GM21390 (cell line): Measurements from ENCODE around the gene DCX.
A peak's percentile ranks its signal among the peaks of the same experiment; 100 is the strongest.

ENCODE experiments used
- ATAC-seq: cut with Tn5 transposase; IDR thresholded peaks from one replicate; pipeline ENCODE4 v1.9.1; 2021; ENCODE audit not compliant: unreplicated experiment

DCX gene

DNA sequence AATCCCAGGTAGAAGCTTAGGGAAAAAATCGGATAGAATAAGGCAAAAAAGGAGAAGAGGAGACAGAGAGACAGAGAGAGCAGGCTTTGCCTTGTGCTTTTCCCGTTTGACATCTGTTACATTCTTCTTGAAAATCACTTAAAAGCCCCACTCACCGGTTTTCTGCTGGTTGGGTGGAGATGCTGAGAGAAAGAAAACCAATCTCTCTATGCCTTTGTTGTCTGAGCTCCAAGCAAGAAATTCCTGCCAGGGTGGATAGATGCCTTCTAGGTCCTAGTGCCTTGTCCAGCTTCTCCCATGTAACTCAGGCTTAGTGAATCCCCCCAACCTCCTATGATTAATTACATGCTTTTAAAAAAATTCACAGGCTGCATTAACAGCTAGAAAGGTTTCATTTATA lies at the start of gene DCX:
Gene DCX, minus strand, starts transcription at position 210 of the 400 bp plus-strand sequence. CDS start 1,794 bp downstream, outside the sequence.
- ATAC-seq, result no peak

DNA sequence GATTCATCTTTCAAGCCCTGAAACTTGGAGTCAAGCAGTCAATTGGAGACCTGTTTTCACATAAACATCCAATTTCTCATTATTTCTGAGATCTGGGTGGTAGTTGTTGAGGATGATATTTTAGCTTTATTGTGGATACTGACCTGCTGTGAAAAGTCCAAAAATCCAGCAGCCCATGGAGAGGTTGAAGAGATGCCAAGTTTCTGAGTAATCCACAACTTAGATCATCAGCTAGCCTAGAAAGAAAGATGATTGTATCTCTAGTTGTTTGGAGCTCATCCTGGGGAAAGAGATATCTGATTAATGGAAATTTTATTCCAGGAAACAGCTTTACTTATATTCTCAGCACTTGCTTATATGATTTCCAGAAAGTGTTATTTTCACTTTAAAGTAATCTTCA lies 48.6 kb upstream of the DCX start:
- no peak for ATAC-seq

DNA sequence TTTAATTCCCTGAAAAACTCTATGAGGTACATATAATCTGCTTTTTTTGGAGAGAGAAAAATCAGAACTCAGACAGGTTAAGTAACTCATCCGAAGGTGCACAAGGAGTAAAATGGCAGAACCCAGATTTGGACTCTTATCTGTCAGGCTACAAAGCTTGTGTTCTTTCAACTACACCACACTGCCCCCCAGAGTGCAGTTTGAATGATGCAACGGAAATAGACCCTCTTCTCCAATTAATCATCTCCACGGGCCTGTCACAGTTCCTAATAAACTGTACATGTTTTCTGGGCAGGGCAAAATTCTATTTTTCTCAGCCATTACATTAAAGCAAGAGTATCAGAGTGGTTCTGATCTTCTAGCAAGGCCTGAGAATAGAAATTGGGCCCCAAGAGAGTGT lies 35.3 kb upstream of the DCX start:
- ATAC-seq, result peak; percentile 79

DNA sequence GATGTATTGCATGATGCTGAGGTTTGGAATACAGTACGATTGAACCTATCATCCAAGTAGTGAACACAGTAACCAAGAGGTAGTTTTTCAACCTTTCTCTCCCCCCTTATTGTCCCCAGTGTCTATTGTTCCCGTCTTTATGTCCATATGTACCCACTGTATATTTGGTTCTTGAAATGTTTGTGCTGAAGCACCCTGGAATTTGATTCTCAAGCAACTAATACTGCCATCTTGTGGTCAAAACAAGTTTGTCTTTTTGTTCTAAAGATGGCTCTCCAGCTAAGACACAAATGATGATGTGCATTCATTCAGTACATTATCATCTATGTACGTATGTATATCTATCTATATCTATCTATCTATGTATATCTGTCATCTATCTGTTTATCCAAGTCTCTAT lies 33.5 kb upstream of the DCX start:
- ATAC-seq, result no peak

DNA sequence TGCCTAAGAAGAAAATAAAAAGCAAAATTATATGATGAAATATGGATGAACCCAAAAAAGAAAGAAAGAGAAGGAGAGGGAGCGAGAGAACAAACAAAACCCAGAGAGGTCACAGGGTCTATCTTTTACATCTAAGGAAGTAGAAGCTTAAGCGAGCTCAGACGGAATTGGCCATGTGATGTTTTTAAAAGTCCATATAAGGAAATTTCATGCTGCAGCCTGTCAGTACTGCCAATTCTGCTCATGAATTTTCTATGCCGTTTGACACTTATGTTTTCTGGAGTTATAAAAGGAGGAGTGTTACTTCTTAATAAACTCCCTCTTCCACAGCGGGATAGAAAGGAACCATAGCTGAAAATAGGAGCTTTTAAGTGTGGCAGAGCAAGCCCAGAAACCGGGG lies 32.9 kb upstream of the DCX start:
- no peak for ATAC-seq

DNA sequence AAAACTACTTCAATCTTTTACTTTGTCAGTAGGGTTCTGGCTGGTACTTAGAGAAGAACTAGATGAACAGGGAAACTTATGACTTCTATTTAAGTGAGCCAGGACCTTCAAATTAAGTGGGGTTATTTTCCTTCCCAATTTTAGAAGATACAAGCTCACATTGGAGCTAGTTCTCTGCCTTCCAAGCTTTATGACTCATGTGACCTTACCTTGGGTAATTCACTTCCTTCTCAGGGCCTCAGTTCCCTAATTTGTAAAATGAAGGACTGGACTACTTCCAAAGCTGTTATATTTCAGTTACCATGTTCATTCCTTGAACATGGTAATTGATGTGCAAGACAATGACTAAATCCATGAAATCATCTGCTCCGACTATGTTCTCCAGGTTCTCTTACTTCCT lies 32.0 kb upstream of the DCX start:
- ATAC-seq, result no peak

DNA sequence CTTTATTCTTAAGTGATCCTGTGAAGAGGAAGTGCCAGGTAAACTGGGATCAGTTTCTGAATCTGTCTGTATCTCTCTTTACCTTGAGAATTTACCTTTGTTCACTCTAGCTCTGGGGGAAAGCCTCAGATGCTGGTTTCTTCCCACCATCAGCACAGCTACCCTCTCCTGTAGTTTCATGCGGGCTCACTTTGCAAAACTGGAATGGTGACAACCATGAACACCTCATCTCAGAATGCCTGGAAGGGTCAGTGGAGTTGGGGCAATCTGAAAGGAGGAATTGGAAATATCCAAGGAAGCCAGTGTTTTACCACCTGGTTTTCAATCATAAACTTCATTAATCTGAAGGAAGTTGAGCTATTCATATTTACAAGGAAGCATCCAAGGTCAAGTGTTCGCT lies 30.8 kb upstream of the DCX start:
- ATAC-seq, result no peak

DNA sequence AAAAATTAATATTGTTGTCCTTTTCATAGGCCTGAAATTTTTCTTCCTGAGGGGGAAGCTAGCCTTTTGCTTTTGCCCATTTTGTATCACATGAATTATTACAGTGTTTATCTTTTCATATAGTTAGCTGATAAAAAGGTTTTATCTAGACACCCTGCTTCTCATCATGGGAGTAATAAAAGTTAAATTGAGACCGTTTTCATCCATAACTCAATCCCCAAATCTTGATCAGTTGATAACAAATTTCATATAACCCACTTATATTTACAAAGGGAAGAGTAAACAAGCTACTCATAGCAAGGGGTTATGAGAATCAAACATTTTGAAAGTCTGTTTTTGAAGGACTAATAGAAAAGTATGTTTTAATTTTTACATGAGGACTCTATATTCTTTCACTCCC lies 23.5 kb upstream of the DCX start:
- no peak for ATAC-seq

DNA sequence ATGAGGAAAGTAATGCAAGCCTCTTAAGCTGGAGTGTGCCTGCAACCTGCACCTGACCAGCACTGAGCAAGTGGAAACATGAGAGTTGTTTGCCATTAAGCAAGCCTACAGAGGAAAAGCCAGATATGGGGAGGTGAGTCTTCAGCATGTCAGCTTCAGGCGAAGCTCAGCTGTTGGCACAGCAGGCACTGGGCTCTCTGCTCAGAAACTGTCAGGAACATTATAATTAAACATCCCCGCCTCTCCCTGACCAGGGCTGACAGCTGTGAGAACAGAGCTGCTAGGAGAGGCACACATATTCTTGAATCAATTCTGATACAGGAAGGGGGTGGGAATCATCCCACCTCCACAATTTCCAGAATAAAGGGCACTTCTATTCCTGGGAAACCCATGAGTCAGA lies 19.0 kb upstream of the DCX start:
- ATAC-seq, result no peak

DNA sequence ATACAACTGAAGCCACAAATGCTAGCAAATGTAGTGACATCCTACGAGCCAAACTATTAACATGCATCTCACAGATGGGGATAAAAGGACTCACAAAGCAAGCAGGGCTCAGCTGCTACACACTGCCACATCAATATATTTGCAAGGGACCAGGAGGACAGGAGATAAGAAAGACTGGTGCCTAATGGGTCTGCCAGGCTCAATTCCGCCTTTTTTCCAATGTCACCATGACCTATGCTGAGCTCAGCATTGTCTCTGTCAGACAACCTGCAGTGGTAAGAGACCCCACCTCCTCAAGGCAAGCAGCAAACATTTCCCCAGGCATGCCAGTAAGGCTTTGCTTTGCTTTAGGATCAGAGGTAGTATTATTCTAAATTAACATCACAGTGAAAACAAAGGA lies 435 bp downstream of the DCX start:
- ATAC-seq, result no peak

DNA sequence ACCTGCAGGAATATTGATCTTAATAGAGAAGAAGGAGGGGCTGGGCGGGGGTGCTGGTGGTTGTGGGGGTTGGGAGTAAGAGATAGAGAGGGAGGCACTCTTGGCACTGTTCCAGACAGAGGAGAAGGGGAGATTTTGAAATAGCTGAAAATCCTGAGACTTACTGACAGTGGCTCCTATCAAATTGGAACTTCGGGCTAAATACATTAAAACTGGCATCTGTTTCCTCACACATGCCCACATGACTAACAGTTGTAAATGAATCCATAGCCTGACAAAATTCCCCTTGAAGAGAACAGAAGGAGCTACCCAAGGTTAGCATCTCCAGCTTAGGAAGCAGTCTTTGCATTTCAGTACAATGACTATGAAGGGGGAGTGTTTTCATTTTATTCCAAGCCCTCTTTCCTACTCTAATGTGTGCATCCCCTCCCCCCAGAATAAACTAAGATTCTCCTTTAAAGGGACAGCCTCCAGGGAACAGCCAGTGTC lies 1.4 kb downstream of the DCX start:
- ATAC-seq, result no peak

DNA sequence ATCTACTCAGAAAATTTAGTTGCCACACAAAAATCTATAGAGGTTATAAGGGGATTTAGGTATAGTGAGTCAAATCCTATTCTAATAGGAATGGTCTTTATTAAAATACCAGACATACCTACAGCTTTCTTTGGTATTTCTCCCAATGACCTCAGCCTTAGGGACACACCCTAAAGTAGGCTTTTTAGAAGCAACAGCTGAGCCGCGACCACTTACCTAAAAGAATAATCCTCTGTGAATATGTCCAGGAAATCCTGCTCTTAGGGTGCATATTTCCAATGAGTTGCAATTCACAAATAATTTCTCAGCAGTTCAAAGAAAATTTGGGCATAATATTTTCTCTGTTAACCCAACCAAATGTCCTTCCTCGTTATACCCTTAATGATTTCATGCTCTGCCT lies 2.7 kb downstream of the DCX start:
- no peak for ATAC-seq

DNA sequence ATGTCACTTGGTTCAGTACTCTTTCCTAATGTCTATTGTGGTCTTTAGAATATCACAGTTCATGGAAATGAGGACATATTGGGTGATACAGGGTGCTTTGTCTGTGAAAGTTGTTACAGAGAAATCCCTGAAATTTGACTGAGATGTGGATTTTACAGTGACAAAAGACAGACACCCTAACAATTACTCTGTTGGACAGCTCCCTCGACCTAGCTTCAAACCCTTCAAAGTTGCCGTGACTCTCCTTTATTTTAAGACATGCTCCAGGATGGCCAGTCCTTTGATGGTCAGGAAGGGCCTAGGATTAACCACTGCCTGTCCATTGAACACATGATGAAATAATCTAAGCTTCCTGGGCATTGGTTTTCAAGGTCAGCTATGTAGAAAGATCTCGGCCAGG lies 4.0 kb downstream of the DCX start:
- ATAC-seq, result no peak

DNA sequence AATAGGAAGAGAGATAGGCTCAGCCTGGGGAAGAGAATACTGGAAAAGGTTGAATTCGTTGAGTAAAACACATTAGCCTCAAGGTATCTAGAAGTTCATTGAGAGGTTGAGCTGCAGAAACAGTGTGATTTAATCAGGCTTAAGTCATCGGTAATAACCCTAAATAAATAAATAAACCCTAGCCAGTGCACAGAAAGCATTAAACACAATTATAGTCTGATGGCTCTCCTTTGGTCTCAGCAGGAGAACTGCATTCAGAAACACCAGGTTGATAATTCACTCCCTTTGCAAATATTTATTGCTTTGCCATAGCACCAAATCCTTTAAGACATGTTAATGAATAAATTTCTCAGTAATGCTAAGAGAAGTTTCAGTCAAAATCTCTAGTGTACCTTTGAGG lies 9.6 kb downstream of the DCX start:
- no peak for ATAC-seq

DNA sequence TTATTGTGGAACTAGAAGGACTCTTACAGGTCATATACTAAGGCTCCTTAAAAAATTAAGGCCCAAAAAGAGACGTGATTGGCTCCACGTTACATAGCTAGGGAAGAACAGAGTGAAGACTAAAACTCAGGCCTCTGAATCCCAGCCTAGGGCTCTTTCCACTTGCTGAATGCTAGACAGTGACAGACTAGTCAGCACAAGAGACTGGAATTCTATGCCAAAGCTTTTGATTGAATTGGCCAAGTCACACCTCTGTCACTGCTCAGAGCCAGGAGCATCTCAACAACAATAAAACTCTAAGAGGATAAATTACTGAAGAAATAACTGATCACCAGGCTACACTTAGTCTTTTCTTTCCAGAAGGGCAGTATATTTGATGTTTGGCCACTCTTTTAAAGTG lies 16.8 kb downstream of the DCX start:
- ATAC-seq, result no peak

DNA sequence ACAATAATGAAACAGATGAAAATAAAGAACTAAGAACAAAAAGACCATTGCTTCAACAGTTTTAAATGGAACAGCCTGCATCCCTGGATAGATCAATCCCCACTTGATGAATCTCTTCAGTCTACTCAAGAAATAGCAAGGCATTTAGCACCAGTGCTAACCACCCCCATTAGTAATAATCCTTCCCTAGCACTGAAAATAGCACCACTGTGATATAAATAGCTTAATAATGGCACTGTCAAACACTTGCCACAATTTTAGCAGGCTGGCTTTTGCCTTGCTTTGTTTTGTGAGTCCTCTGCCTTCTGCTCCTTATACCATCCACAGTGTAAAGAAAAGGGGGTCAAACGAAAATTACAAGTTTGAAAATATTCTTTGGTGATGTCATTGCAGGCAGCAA lies 17.4 kb downstream of the DCX start:
- ATAC-seq, result no peak

DNA sequence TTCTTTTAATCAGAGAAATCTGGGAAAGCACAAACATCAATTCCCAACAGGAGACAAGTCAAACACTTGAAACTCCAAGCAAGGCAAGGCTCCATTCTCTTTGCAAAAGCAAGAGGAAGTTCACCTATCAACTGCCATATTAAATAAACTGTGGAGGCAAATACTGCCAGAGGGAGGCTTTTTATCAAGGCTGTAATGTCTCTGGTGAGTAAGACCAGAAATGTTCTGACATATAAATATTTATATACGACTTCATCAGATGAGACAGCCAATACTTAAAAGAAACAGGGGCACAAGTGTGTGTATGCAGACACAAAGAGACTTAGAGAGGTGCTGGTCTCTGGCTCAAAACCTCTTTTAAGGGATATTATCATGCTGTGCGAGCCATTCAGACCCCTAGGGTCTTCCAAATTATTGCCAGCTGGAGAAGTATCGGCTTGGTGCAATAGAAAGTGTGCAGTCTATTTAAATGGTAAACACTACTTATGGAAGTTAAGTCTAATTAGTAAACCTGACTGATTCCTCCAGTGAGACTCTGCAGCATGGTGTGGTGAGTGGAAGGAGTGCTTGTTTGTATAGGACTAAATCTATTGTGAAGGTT lies 24.4 kb downstream of the DCX start:
- no peak for ATAC-seq

DNA sequence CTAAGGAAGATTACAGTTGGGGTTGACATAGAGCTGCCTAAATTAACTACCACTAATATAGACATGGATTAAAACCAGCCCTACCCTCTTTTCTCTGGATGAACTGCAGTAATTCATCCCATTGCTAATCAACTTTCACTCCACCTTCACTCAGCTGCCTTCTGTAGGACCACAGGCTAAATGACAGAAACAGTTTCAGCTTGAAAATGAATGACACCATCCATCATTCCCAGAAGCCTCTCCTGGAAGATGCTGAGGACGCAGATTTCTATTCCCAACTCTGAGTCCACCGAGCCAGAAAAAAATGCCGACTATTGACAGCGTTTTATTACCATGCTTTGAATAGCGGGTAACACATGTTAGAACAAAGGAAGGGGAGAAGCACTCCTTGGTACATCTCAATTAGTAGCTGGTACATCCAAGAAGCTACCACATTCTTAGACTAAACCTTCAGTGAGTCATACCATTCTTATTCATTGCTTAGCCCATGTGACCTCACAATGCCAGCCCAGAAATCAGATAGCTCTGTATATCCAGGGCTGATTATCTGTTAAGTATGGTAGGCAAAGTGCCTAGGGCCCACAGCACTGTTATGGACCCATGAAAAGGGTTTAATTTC lies 25.3 kb downstream of the DCX start:
- ATAC-seq, result no peak

DNA sequence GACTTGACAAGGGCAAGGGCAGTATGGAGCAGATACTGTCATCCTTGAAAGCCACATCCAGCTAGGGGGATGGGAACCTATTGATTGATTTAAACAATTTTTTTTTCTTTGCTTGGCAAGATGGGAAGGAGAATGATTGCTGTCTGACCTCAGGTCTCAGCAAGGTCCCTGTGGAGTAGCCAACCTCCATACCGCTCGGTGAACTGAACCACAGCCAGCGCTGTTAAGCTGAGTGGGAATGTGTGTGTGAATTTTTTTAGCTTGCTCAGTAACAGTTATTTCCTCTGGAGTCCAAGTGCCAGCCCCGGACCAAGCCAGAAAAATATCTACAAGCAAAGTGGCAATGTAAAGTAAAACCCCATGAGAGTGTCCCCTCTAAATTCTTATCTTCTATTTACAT lies 25.9 kb downstream of the DCX start:
- no peak for ATAC-seq

DNA sequence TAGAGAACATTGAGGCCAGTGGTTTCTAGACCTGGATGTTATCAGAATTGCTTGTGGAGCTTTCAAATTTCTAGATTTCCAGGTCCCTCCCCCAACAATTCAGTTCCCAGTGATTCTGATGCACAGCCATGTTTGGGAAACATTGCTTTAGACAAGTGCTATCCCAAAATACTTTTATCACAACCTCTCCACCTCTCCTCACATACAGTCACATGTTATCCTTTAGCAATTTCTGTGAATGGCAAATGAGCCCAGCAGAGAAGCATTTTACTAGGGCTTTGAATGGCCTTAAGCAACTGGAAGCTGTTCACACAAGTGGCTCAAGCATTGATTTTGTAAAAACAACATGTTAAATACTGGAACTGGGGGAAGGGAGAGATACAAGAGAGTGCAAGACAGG lies 29.7 kb downstream of the DCX start:
- no peak for ATAC-seq

DNA sequence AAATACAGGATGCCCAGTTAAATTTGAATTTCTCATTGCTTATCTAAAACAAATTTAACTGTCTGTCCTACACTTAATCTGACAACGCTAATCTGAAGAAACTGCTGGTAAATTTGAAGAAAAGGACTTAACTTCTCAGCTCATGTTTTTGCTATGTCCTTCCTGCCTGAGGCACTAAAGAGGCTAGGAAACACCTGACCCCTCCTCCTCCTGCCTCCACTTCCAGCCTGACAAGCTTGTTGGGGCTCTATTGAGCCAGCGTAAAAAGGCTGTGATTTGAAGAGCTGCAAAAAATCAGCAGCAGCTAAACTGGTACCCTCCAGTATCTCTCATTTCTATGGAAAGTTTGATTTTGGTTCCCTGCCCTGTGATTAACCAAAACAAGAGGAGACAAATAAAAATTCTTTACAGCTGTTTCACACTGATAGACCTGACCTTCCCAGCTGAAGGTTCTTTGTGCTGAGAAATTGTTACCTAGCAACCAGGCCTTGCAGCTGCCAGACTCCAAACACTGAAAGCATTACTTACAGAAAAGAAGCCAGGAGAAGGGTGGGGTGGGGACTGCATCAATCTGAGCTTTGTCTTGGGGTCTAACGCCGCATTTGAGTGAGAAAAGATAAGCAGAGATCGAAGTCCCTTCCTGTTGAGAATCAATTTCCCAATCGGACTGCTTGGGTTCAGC lies 35.0 kb downstream of the DCX start:
- ATAC-seq, result no peak

DNA sequence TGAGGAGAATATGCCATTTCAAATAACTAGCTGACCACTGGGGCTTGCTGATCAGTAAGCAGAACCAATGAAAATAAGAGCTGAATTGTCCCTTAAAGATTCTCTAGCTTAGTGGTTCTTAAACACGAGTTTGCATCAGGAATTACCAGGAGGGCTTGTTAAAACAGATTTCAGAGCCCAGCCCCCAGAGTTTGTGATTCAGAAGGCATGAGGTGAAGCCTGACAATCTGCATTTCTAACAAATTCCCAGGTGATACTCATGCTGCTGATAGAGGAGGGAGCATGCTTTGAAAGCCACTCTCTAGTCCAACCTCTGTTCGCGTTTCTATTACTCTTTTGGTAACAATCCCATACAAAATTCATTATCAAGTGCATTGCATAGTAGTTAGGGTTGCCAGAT lies 35.5 kb downstream of the DCX start:
- ATAC-seq, result no peak

DNA sequence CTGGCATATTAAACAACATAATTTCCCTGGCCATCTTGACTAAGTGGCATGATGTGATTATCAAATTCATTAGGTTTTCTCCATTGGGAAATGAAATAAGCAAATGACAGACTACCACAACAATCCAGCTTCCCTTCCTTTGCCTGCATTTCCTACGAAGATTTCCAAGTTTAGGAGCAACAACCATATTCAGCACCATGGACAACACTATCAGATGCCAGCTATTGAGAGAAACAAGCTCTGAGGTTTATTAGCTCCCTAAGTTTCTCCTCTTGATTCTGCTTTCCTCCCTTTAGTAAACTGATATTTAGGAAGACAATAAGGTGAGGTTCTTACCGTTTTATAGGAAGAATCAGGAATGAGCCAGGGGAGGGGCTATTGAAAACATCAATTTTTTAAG lies 36.2 kb downstream of the DCX start:
- ATAC-seq, result no peak
